Stimulated activated CD4-positive, alpha-beta T cell treated with anti-CD3 and anti-CD28 coated beads, Interleukin-12 subunit alpha, Interleukin-12 subunit beta, amount 100 ng/mL, for 48 hours (primary cell): Measurements from ENCODE around the gene KIF19.
"Not testable (repeated sequence)": the region's sequence is repeated elsewhere in the genome, so short reads cannot be mapped to it uniquely, and the experiment has no call there.

ENCODE experiments used
- DNase-seq, 3 donors: peaks; one replicate each; pipeline ENCODE4 v3.0.0-alpha.2; 2020; ENCODE audit warnings: low read depth in 2 of 3, low spot score in 1 of 3

KIF19 gene

GRCh38 chr17:74387365-74388218, 61.6 kb downstream of the KIF19 start:
- no peak for DNase-seq

GRCh38 chr17:74389084-74389753, 63.2 kb downstream of the KIF19 start:
- no peak for DNase-seq

GRCh38 chr17:74389937-74390679, 64.1 kb downstream of the KIF19 start:
- no peak for DNase-seq

- no peak for DNase-seq
Observed at GRCh38 chr17:74390680-74391653, 64.9 kb downstream of the KIF19 start.

- DNase-seq, result no peak
Observed at GRCh38 chr17:74391771-74392170, 65.7 kb downstream of the KIF19 start.

- DNase-seq, result no peak
Observed at GRCh38 chr17:74392848-74393247, 66.8 kb downstream of the KIF19 start.

- no peak for DNase-seq
Observed at GRCh38 chr17:74393346-74393942, 67.4 kb downstream of the KIF19 start.

- no peak for DNase-seq
Observed at GRCh38 chr17:74394275-74394950, 68.4 kb downstream of the KIF19 start.

- no peak for DNase-seq
Observed at GRCh38 chr17:74394977-74395376, 69.0 kb downstream of the KIF19 start.

- DNase-seq, result no peak
Observed at GRCh38 chr17:74396567-74396966, 70.5 kb downstream of the KIF19 start.

- DNase-seq, result no peak
Observed at GRCh38 chr17:74402048-74402447, 76.0 kb downstream of the KIF19 start.

- DNase-seq, result no peak
Observed at GRCh38 chr17:74403512-74404137, 77.6 kb downstream of the KIF19 start.

GRCh38 chr17:74404218-74404617, 78.2 kb downstream of the KIF19 start:
- no peak for DNase-seq

GRCh38 chr17:74404789-74405188, 78.8 kb downstream of the KIF19 start:
- DNase-seq, result no peak

- not testable (repeated sequence) for DNase-seq
Observed at GRCh38 chr17:74405311-74405710, 79.3 kb downstream of the KIF19 start.
